ES-I3 (cell line): ENCODE data around the gene PITPNC1.
A peak's percentile ranks its signal among the peaks of the same experiment; 100 is the strongest.
"Not testable (repeated sequence)": the region's sequence is repeated elsewhere in the genome, so short reads cannot be mapped to it uniquely, and the experiment has no call there.

Source experiments
- H3K36me3 ChIP-seq: 2 replicates; pipeline ENCODE4 v1.6.1; 2013; ENCODE audit warnings: mild to moderate bottlenecking, low read length, control low read depth, moderate library complexity; ENCODE audit not compliant: insufficient read depth
- H3K4me1 ChIP-seq: 2 replicates; pipeline ENCODE4 v1.6.1; 2013; ENCODE audit warnings: mild to moderate bottlenecking, control low read depth, low read length; ENCODE audit not compliant: insufficient read depth
- H3K9ac ChIP-seq: 2 replicates; pipeline ENCODE4 v1.6.1; 2013; ENCODE audit warnings: low read depth, mild to moderate bottlenecking, low read length, moderate library complexity
- H3K9me3 ChIP-seq: 2 replicates; pipeline ENCODE4 v1.6.1; 2013; ENCODE audit warnings: mild to moderate bottlenecking, low read length, moderate library complexity; ENCODE audit not compliant: control insufficient read depth, insufficient read depth

Gene PITPNC1

GRCh38 chr17:67702861-67703260, 325.8 kb downstream of the PITPNC1 start:
- not testable (repeated sequence) for H3K9me3 ChIP-seq, H3K36me3 ChIP-seq, H3K4me1 ChIP-seq

GRCh38 chr17:67707442-67707841, 330.4 kb downstream of the PITPNC1 start:
- H3K36me3 ChIP-seq = no peaks in the 10 kb centered on the region
- no peaks in the 10 kb centered on the region for H3K4me1 ChIP-seq
- no peak overlapping the region for H3K9ac ChIP-seq
- no peaks in the 10 kb centered on the region for H3K9me3 ChIP-seq

More at GRCh38 chr17:67702861-67703260, 325.8 kb downstream of the PITPNC1 start:
- H3K9ac ChIP-seq = not testable (repeated sequence)

- H3K9me3 ChIP-seq = no peaks in the 10 kb centered on the region
- H3K36me3 ChIP-seq = no peaks in the 10 kb centered on the region
- H3K4me1 ChIP-seq = no peaks in the 10 kb centered on the region
- H3K9ac ChIP-seq = no peak overlapping the region
Observed at GRCh38 chr17:67708378-67708777, 331.3 kb downstream of the PITPNC1 start.

- Histone ChIP-seq H3K9ac (no peak overlapping the region), H3K9me3 (no peaks in the 10 kb centered on the region), H3K36me3 (no peaks in the 10 kb centered on the region), H3K4me1 (peaks cover 3% of the 10 kb centered on the region; the same call in 1 of the 2 replicates)
Observed at GRCh38 chr17:67711916-67712315, 334.8 kb downstream of the PITPNC1 start.

GRCh38 chr17:67712375-67712774, 335.3 kb downstream of the PITPNC1 start:
- Histone ChIP-seq H3K9ac (no peak overlapping the region), H3K4me1 (peaks cover 7% of the 10 kb centered on the region; the same call in 1 of the 2 replicates), H3K9me3 (no peaks in the 10 kb centered on the region), H3K36me3 (no peaks in the 10 kb centered on the region)

- H3K36me3 ChIP-seq = no peaks in the 10 kb centered on the region
- peaks cover 7% of the 10 kb centered on the region; the same call in 1 of the 2 replicates for H3K4me1 ChIP-seq
- H3K9ac ChIP-seq = no peak overlapping the region
- no peaks in the 10 kb centered on the region for H3K9me3 ChIP-seq
Observed at GRCh38 chr17:67713169-67713568, 336.1 kb downstream of the PITPNC1 start.

- Histone ChIP-seq H3K4me1 (peaks cover 7% of the 10 kb centered on the region; the same call in 1 of the 2 replicates), H3K9me3 (no peaks in the 10 kb centered on the region), H3K9ac (no peak overlapping the region), H3K36me3 (peaks cover 10% of the 10 kb centered on the region)
Observed at GRCh38 chr17:67716405-67716798, 339.3 kb downstream of the PITPNC1 start.

- Histone ChIP-seq H3K4me1 (peaks cover 7% of the 10 kb centered on the region; the same call in 1 of the 2 replicates), H3K36me3 (peaks cover 18% of the 10 kb centered on the region), H3K9me3 (no peaks in the 10 kb centered on the region), H3K9ac (peak overlapping the region; percentile 76)
Observed at GRCh38 chr17:67717192-67717623, 340.1 kb downstream of the PITPNC1 start.

- Histone ChIP-seq H3K9ac (peak within 1 kb of the TSS; percentile 90), H3K4me1 (peaks cover 7% of the 10 kb centered on the region; the same call in 1 of the 2 replicates), H3K9me3 (no peaks in the 10 kb centered on the region), H3K36me3 (peaks cover 22% of the 10 kb centered on the region)
Observed at GRCh38 chr17:67717624-67718324, 340.7 kb downstream of the PITPNC1 start, which contains the start of gene NOL11. Gene NOL11, plus strand, starts transcription at chr17:67717936. Its CDS starts 12 bp downstream, at chr17:67717948.

GRCh38 chr17:67718325-67718941, 341.4 kb downstream of the PITPNC1 start:
- Histone ChIP-seq H3K9me3 (no peaks in the 10 kb centered on the region), H3K9ac (peak overlapping the region; percentile 90), H3K36me3 (peaks cover 22% of the 10 kb centered on the region), H3K4me1 (peaks cover 7% of the 10 kb centered on the region; the same call in 1 of the 2 replicates)

GRCh38 chr17:67725373-67725791, 348.3 kb downstream of the PITPNC1 start:
- no peaks in the 10 kb centered on the region for H3K9me3 ChIP-seq
- H3K36me3 ChIP-seq = peaks cover 63% of the 10 kb centered on the region
- no peaks in the 10 kb centered on the region for H3K4me1 ChIP-seq
- H3K9ac ChIP-seq = no peak overlapping the region

- H3K36me3 ChIP-seq = peaks cover 59% of the 10 kb centered on the region
- H3K9ac ChIP-seq = no peak overlapping the region
- no peaks in the 10 kb centered on the region for H3K9me3 ChIP-seq
- no peaks in the 10 kb centered on the region for H3K4me1 ChIP-seq
Observed at GRCh38 chr17:67725807-67726206, 348.7 kb downstream of the PITPNC1 start.

GRCh38 chr17:67727152-67728039, 350.3 kb downstream of the PITPNC1 start:
- H3K36me3 ChIP-seq = peaks cover 55% of the 10 kb centered on the region
- not testable (repeated sequence) for H3K9me3 ChIP-seq, H3K9ac ChIP-seq, H3K4me1 ChIP-seq

GRCh38 chr17:67729903-67730302, 352.8 kb downstream of the PITPNC1 start:
- H3K4me1 ChIP-seq = peaks cover 13% of the 10 kb centered on the region
- H3K36me3 ChIP-seq = peaks cover 46% of the 10 kb centered on the region
- H3K9me3 ChIP-seq = no peaks in the 10 kb centered on the region; the same call in 1 of the 2 replicates
- no peak overlapping the region for H3K9ac ChIP-seq
